Stimulated activated CD4-positive, alpha-beta T cell treated with anti-CD3 and anti-CD28 coated beads, Interleukin-2, amount 100 ng/mL, for 24 hours (primary cell): Measurements from ENCODE around the gene SP7.
"Not testable (repeated sequence)": the region's sequence is repeated elsewhere in the genome, so short reads cannot be mapped to it uniquely, and the experiment has no call there.

Source experiments
- DNase-seq, 2 donors: peaks; one replicate each; pipeline ENCODE4 v3.0.0-alpha.2; 2020

Gene SP7

GRCh38 chr12:53345486-53346188 is 9.5 kb upstream of the SP7 start:
- DNase-seq = no peak

DNA sequence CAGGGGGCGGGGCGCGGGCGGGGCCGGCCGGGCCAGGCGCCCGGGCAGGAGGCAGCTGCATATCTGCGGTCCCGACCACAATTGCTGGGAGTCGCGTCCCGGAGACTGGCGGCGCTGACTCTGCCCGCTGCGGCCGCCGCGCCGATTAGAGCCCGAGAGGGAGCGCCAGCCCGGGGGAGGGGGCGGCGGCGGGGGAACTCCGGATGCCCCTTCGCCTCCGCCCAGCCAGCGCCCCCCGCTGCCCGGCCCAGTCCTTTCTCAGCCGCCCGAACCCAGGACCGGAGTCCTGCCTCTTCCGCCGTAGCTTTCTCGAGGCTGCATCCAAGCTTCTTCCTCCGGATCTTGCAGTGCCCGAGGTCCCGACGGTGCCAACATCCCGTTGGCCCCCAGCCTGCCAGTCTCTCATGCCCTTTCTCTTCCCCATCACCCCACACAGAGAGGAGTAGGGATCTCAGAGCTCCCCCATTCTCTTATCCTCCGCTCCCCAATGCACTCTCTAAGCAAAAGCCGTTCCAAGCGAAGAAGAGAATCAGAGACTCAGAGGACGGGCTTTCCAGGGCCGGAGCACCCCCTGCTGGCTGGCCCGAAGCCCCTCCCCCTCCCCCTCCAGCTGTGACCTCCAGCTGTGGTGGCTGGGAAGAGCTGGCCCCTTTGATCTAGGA is 8.8 kb upstream of the SP7 start:
- DNase-seq = peak; percentile 76 to 78

GRCh38 chr12:53344487-53344823 is 8.3 kb upstream of the SP7 start:
- DNase-seq = no peak

- DNase-seq = no peak
Observed at GRCh38 chr12:53343969-53344368, 7.8 kb upstream of the SP7 start.

DNA sequence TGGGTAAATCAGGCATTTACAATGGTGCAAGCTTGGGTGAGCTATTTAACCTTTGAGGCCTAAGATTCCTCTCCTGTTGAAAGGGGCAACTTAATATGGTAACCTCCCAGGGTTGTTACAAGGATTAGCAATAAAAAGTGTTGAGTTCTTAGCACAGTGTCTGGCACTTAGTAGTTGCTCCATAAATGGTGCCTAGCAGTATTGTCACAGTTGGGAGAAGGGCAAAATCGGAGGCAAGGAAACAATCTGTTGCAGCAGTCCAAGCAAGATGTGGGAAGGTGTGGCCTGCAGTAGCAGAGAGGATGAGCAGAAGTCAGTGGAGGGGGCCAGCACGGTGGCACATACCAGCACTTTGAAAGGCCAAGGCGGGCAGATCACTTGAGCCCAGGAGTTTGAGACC is 7.3 kb upstream of the SP7 start:
- DNase-seq = no peak

DNA sequence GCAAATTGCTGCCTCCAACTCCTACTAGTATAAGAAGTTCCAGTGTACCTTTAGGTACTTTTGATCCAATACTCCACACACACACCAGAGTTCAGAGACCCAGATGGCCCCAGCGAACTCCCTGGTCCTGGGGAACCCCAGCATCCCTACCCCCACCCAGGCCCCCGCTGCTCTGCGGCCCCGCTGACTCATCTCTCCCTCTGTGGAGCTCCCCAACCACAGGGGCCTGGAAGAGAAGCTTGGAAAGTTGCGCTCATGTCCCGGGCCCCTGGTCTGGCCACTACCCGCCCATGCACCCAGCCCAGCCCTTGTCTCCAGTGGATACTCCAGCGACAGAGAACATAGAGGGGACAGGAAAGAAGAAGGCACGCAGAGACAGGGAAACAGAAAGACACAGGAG is 4.2 kb upstream of the SP7 start:
- no peak for DNase-seq

DNA sequence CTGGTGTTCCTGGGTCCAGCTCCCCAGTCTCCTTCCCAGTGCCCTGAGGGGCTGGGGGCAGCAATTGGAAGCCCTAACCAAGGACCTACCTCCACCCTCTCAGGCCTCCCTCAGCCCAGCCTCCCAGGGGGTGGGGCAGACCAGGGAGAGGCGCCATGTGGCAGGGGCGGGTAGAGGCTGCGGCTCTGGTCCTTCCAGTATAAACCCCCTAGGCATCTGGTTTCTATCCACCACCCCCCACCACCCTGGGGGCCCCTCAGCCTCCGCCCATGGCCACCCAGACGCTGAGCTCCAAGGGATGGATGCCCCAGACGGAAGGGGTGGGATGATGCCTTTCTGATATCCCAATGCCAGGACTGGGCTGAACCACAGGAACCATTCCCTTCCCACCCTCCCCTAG is 2.8 kb upstream of the SP7 start:
- DNase-seq = no peak

- no peak for DNase-seq
Observed at GRCh38 chr12:53338017-53338416, 1.9 kb upstream of the SP7 start.

GRCh38 chr12:53334822-53335221 is 1.3 kb downstream of the SP7 start:
- no peak for DNase-seq

- no peak for DNase-seq
Observed at GRCh38 chr12:53333845-53334244, 2.3 kb downstream of the SP7 start.

DNA sequence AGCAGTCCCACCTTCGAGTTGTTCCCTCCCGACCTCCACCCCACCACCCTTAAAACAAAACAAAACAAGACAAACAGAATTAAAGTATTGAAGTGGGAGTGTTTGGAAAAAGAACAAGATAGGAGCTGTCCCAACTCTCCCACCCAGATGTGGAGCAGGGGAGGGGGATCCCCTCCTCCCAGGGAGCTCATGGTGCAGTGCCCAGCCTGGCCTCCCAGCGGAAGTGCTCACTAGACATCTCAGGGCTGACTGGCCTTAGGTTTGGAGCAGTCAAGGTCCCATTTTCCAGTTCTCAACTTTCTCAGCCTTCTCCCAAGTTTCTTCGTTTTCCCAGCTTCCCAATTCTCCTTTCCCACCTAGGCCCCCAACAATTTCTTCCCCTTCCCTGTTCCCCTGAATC is 2.9 kb downstream of the SP7 start:
- DNase-seq = no peak

DNA sequence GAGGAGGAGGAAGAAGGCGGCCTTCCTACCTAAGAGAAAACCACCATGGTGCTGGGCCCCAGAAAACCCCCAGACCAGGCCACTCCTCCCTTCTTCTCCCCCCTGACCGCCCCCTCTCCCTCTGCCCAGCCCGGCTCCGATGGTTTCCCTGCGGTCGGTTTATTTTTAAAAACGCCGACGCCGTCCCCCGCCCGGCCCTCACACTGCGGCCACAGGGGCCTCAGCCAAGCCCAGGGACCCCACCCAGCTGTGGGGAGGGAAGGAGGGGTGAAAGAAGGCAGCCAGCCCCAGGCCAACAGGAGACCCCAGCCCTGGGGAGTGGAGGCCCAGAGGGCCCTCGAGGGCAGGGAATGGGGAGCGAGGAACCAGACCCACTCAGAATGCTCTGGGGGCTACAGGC is 3.4 kb downstream of the SP7 start:
- DNase-seq = no peak

DNA sequence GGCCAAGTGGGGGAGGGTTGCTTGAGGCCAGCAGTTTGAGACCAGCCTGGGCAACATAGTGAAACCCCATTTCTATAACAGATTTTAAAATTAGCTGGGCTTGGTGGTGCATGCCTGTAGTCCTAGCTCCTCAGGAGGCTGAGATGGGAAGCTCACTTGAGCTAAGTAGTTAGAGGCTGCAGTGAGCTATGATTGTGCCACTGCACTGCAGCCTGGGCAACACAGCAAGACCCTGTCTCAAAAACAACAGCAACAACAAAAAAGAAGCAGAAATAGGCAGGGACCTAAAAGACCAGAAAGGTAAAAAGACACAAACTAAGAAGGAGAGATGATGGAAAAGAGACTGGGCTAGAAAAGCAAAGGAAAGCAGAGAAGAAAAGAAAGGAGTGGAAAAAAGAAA is 3.8 kb downstream of the SP7 start:
- not testable (repeated sequence) for DNase-seq

GRCh38 chr12:53330671-53331070 is 5.5 kb downstream of the SP7 start:
- no peak for DNase-seq

DNA sequence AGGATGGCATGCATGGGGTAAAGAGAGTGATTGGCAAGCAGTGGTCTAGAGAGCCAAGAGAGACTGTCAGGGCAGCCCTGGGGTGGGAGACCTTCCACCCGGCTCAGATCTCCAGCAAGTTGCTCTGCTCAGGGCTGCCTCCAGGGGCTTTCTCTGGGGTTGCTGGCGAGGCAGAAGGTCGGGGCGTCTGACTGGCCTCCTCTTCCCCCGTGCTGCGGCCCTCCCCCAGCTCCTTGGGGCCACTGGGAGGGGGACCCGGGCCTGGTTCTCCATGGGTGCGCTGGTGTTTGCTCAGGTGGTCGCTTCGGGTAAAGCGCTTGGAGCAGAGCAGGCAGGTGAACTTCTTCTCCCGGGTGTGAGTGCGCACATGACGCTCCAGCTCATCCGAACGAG is 8.1 kb downstream of the SP7 start:
- DNase-seq = no peak

DNA sequence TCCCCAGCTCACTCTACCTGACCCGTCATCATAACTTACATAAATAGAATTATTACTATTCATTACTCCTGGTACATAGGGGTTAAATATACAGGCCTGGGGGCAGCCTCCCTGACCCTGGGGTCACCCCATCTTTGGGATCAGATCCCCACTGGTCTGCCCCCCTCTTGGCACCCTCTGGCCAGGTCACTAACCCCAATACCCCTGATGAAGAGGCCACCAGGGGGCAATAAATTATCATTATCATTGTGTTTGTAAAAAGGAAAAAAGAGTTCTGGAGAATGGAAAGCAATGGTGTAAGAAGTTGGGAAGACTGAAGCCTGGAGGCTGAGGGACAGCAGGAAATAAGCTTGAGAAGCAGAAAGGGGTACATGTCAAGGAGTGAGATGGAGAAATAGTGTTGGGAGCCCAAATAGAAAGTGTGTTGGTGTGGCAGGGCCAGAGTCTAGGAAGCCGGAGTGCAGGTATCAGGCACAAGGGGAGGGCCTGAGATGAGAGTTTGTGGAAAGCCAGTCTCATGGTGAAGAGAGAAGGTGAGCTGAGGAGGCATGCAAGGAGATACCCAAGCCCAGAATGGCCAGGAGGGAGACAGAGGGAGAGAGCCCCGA is 8.6 kb downstream of the SP7 start:
- DNase-seq = no peak

GRCh38 chr12:53326460-53327185 is 9.5 kb downstream of the SP7 start:
- no peak for DNase-seq

DNA sequence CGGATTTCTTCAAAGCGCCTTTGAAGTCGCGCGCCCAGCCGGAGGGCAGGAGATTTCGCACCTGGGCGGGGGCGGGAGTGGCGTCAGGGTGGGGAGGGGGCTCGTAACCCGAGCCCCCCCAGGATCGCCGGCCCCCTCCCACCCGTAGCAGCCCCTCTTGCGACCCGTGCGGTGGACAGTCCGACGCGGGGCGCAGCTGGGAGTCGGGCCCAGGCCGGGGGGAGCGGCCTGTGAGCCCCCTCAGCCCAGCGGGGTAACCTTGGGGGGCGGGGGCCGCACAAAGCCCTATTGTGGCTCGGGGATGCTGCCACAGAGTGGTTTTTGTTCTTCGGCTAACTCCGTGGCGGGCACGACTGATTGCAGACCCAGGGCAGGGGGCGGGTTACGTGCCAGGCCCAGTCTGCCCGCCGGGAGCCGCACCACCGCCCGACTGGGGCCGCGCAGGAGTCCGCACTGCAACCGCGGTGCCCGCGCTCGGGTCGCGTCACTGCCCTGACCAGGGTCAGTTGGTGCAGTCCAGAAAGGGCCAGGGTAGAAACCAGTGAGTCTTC is 10.6 kb downstream of the SP7 start:
- peak; percentile 35 to 48 for DNase-seq

DNA sequence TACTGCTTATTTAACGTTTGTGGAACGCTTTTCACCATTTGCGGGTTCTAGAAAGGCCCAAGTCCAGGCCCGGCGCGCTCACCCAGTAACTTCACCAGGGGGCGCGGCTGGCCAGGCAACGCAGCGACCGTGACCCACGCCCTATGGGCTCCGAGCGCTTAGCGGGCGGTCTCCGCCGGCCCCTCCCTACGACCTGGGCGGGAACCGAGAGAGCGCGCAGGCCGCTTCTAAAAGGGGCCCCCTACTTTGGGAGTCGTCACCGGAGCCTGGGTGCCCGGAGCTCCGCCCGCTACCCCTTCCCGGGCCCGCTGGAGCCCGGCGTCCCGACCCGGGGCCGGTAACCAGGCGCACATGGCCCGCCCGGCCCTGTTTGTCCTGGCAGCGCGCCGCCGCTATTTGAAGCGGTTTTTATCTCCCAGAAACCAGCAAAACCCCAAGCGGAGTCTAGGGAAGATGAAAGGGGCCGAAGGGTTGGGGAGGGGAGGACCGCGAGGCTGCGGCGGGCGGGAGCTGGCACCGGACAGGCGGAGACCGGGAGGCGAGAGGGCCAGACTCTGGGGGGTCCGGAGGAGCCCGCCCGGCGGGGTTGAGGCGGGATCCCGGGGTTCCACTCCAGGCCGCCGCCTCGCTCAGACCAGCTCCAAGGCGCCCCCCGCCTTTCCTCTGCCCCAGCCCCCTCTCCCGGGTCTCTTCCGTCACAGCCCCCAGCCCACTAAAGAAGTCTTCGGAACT is 11.2 kb downstream of the SP7 start:
- DNase-seq = peak; percentile 87 to 93

- DNase-seq = peak; percentile 62 to 69
Observed at GRCh38 chr12:53324113-53324778, 11.9 kb downstream of the SP7 start.

- DNase-seq = no peak
Observed at GRCh38 chr12:53320352-53321195, 15.6 kb downstream of the SP7 start.
